Fibroblast of the conjunctiva (primary cell): Measurements from ENCODE around the gene CHST1.
A peak's percentile ranks its signal among the peaks of the same experiment; 100 is the strongest.

Experiments used
- DNase-seq: peaks from one replicate; pipeline ENCODE4 v3.0.0-alpha.2; 2010; ENCODE audit warnings: low read depth

The CHST1 gene

GRCh38 chr11:45660729-45661438 lies 4.5 kb downstream of the CHST1 start:
- DNase-seq: no peak

GRCh38 chr11:45659818-45660160 lies 5.6 kb downstream of the CHST1 start:
- no peak for DNase-seq

GRCh38 chr11:45659031-45659817 lies 6.2 kb downstream of the CHST1 start:
- no peak for DNase-seq

- DNase-seq: no peak
Observed at GRCh38 chr11:45658292-45658991, 7.0 kb downstream of the CHST1 start.

GRCh38 chr11:45657496-45658260 lies 7.7 kb downstream of the CHST1 start:
- DNase-seq: no peak

GRCh38 chr11:45655831-45656230 lies 9.6 kb downstream of the CHST1 start:
- DNase-seq: no peak

GRCh38 chr11:45655347-45655756 lies 10.1 kb downstream of the CHST1 start:
- DNase-seq: peak; percentile 42

GRCh38 chr11:45655012-45655283 lies 10.5 kb downstream of the CHST1 start:
- DNase-seq: no peak

GRCh38 chr11:45654231-45655011 lies 11.0 kb downstream of the CHST1 start:
- no peak for DNase-seq

- DNase-seq: no peak
Observed at GRCh38 chr11:45653277-45653676, 12.1 kb downstream of the CHST1 start.

GRCh38 chr11:45652781-45653180 lies 12.6 kb downstream of the CHST1 start:
- DNase-seq: no peak

- DNase-seq: no peak
Observed at GRCh38 chr11:45651841-45652749, 13.3 kb downstream of the CHST1 start.

GRCh38 chr11:45651156-45651555 lies 14.3 kb downstream of the CHST1 start:
- DNase-seq: no peak

GRCh38 chr11:45650166-45651095 lies 15.0 kb downstream of the CHST1 start:
- no peak for DNase-seq

- DNase-seq: no peak
Observed at GRCh38 chr11:45649544-45650165, 15.8 kb downstream of the CHST1 start.

GRCh38 chr11:45648931-45649330 lies 16.5 kb downstream of the CHST1 start:
- DNase-seq: no peak

GRCh38 chr11:45647786-45648185 lies 17.6 kb downstream of the CHST1 start:
- no peak for DNase-seq

GRCh38 chr11:45647329-45647728 lies 18.1 kb downstream of the CHST1 start:
- no peak for DNase-seq
